Neural cell (in vitro differentiated cells): ENCODE measurements around the gene SIGLEC9.

Experiments
- EZH2 ChIP-seq: fragments of 200-600, 300-800 bp; shearing (Covaris generic), sonication (generic); IDR thresholded peaks from 2 replicates; pipeline ENCODE4 v1.6.1; 2014; ENCODE audit warnings: antibody characterized with exemption, low read length, borderline replicate concordance, mild to moderate bottlenecking; ENCODE audit not compliant: insufficient read depth, poor library complexity, severe bottlenecking
- SMC3 ChIP-seq: fragments of 450-650 bp; conservative IDR thresholded peaks from 2 replicates; pipeline ENCODE4 v1.6.1; 2014; ENCODE audit warnings: antibody characterized with exemption, mild to moderate bottlenecking, moderate library complexity; ENCODE audit not compliant: poor library complexity

- TF ChIP-seq EZH2 = no peak
- TF ChIP-seq SMC3 = no peak
Measured at GRCh38 chr19:51107406-51108065, 17.2 kb upstream of the SIGLEC9 start.
